ENCODE results near the gene MACROD2. TPM values are rescaled to one million over a fixed set of nuclear protein-coding genes. Genes with fewer than 3 reads are reported as not detected.

MACROD2 gene
- total RNA-seq, 1 donor from 2014 or later = 78.2 TPM

DNA sequence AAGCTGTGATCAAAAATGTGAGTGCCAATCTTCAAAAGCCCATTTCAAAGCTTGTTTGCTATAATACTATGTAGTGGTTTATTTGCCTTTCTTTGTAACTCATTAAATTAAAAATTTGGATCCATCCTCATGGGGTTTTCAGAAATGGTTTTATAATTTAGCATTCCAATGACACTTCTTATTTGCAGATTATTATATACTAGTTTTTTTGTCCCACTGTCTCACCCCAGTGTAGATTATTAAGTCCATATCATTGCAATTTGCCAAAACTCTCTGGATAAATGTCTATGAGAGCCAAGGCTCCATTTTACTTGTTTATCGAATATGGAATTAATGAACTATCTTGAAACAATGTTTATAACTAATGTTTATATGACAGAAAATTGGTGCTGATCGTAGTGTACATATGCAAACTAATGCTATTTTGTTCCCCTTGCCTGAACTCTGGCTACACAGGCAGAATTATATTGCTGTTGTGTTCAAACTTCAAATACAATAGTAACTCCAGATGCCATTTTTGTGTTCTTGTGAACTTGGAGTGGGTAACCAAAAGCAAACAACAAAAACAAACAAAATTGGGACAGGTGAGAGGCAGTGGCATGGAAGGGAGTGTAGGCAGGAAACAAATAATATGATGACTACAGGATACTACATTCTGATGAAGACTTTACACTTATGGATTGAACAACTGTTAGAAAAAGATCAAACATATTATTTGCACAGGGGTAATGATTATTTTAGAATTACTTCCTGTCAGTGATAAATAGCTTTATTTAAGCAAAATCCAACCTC lies 649.2 kb downstream of the MACROD2 start:
- no peaks in the 10 kb centered on the region for H3K27me3 ChIP-seq
- no peaks in the 10 kb centered on the region for H3K9me3 ChIP-seq
- DNase-seq (no peak), ATAC-seq (no peak)
- H3K4me1 ChIP-seq = no peaks in the 10 kb centered on the region
- TF ChIP-seq, protein P1, sequence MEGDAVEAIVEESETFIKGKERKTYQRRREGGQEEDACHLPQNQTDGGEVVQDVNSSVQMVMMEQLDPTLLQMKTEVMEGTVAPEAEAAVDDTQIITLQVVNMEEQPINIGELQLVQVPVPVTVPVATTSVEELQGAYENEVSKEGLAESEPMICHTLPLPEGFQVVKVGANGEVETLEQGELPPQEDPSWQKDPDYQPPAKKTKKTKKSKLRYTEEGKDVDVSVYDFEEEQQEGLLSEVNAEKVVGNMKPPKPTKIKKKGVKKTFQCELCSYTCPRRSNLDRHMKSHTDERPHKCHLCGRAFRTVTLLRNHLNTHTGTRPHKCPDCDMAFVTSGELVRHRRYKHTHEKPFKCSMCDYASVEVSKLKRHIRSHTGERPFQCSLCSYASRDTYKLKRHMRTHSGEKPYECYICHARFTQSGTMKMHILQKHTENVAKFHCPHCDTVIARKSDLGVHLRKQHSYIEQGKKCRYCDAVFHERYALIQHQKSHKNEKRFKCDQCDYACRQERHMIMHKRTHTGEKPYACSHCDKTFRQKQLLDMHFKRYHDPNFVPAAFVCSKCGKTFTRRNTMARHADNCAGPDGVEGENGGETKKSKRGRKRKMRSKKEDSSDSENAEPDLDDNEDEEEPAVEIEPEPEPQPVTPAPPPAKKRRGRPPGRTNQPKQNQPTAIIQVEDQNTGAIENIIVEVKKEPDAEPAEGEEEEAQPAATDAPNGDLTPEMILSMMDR (IDR thresholded peaks at IDR 0.05) = no peak
- no peak overlapping the region for H3K27ac ChIP-seq
- intact Hi-C loops (cut with DNase I) = no loop called here
- H3K4me3 ChIP-seq = no peak overlapping the region
- H3K36me3 ChIP-seq = no peaks in the 10 kb centered on the region

DNA sequence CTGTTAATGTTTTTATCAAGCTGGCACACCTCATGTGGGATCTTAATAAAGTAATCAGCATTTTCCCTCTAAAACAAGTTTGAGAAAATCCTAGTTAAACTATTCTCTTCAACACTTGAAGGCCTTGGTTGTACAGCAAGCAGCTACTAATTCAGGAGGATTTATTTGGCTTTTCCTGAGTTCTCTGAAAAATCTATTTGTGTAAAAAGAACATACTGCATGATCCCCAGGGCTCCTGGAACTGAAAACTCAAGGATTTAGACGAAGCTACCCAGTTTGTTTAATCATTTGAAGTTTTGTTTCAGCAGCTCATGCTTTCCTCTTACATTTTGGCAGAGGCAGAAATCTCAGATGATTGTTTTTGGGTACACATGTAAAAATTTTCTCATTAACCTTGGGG lies 651.7 kb downstream of the MACROD2 start:
- intact Hi-C loops (cut with DNase I) = no loop called here
- Histone ChIP-seq H3K9me3 (no peaks in the 10 kb centered on the region), H3K27ac (no peak overlapping the region), H3K4me3 (no peak overlapping the region), H3K36me3 (no peaks in the 10 kb centered on the region), H3K4me1 (no peaks in the 10 kb centered on the region), H3K27me3 (no peaks in the 10 kb centered on the region)
- no peak for DNase-seq
- TF ChIP-seq, protein P1 (IDR thresholded peaks at IDR 0.05) = no peak
- no peak for ATAC-seq

DNA sequence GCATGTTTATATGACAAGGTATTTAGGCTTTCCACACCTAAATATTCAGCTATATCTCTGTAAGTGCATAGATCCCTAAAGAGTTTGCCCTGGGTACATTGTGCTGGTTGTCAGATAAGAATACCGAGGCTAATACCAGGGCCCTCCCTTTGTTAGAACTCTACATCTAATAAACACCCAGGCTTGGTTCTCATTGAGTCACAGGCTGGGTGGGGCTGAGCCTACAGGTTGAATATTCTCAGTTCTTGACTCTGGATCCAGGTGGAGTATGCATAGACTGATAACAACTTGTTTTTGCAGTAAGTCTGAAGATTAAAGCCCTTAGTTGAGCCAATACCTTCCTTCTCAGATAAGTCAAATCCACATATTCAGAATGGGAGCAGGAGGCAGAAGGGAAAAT lies 654.3 kb downstream of the MACROD2 start:
- no peak for DNase-seq
- Histone ChIP-seq H3K27ac (no peak overlapping the region), H3K4me3 (no peak overlapping the region), H3K4me1 (no peaks in the 10 kb centered on the region), H3K27me3 (no peaks in the 10 kb centered on the region), H3K36me3 (no peaks in the 10 kb centered on the region), H3K9me3 (no peaks in the 10 kb centered on the region)
- no peak for ATAC-seq
- intact Hi-C loops (cut with DNase I) = no loop called here
- TF ChIP-seq, protein P1 (IDR thresholded peaks at IDR 0.05) = no peak

DNA sequence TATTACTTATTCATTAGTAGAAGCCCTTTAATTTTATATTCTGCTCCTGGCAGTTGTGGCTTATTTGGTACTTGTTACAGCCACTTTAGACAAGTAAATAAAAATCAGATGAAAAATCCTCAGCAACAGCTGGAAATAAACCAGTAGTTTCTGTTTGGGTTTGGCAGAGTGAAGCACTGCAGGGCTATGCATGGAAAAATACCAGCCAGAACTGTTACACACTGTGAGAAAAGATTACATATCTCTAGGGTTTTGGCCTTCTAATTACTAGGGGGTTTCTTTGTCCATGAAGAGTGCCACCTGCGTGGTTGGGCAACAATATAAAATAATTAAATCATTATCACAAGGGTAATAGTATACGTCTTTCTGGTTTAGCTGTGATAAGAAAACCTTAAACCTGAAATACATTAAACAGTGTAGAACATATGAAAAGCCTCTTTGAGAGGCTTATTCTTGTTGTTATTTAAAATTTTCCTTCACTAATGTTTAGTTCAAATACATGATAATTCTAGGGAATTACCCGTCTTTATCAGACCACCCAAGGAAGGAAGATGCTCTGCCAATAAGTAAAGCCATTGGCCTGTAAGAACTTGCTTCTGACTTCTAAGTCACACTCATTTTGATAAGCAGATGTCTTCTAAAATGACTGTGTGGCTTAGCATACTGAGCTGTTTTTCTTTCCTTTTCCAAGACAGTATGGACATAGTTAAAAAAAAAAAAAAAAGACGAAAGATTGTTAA lies 662.1 kb downstream of the MACROD2 start:
- H3K4me1 ChIP-seq = peaks cover 7% of the 10 kb centered on the region
- no peaks in the 10 kb centered on the region for H3K36me3 ChIP-seq
- no peak overlapping the region for H3K4me3 ChIP-seq
- ATAC-seq (no peak), DNase-seq (no peak)
- no peaks in the 10 kb centered on the region for H3K27me3 ChIP-seq
- no peak overlapping the region for H3K27ac ChIP-seq
- H3K9me3 ChIP-seq = no peaks in the 10 kb centered on the region
- TF ChIP-seq, protein P1 (IDR thresholded peaks at IDR 0.05) = no peak
- intact Hi-C loops (cut with DNase I) = no loop called here

DNA sequence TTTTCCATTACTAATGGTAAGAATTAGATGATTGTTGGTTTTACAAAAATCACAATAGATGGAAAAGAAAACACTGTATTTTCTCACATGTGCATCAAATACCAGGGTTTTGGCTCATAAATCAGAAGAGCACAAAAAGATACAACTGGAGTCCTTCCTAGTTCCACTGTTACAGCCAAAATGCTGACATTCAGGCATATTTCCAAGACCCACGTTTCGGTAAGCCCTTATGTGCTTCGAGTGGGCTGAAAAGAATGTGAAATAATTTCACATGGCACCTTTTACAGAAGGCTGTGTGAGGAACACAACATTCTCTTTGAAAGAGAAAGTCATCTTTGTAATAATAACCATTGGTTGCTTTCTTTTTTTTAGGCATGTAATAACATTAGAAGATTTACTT lies 668.8 kb downstream of the MACROD2 start:
- Histone ChIP-seq H3K9me3 (no peaks in the 10 kb centered on the region), H3K27ac (no peak overlapping the region), H3K4me3 (no peak overlapping the region), H3K4me1 (no peaks in the 10 kb centered on the region), H3K27me3 (no peaks in the 10 kb centered on the region), H3K36me3 (no peaks in the 10 kb centered on the region)
- TF ChIP-seq, protein P1 (IDR thresholded peaks at IDR 0.05) = no peak
- DNase-seq = no peak
- no peak for ATAC-seq
- intact Hi-C loops (cut with DNase I) = no loop called here

Data from upper lobe of right lung (tissue), 1 donor.